Cardiac fibroblast (primary cell): ENCODE measurements around the gene SLC4A4.
"Not testable (repeated sequence)": the region's sequence is repeated elsewhere in the genome, so short reads cannot be mapped to it uniquely, and the experiment has no call there.

Source experiments
- DNase-seq, 2 donors: peaks; one replicate each; pipeline versions ENCODE4 v3.0.0 to v3.0.0-alpha.2; 2010; ENCODE audit warnings: low read depth in 2 of 2
- H3K4me3 ChIP-seq, 2 donors: replicated peaks in 1 of 2; 1 replicate in 1 of 2; 2 replicates in 1 of 2; pipeline ENCODE4 v1.5.1; 2011; ENCODE audit warnings: low read depth in 2 of 2, low read length in 2 of 2, mild to moderate bottlenecking in 2 of 2, moderate library complexity in 1 of 2
- TF ChIP-seq, protein P1 (sequence below): IDR thresholded peaks from one replicate; pipeline ENCODE4 v1.5.1; 2011; ENCODE audit warnings: low read depth, mild to moderate bottlenecking, low read length, inconsistent platforms

Gene SLC4A4

DNA sequence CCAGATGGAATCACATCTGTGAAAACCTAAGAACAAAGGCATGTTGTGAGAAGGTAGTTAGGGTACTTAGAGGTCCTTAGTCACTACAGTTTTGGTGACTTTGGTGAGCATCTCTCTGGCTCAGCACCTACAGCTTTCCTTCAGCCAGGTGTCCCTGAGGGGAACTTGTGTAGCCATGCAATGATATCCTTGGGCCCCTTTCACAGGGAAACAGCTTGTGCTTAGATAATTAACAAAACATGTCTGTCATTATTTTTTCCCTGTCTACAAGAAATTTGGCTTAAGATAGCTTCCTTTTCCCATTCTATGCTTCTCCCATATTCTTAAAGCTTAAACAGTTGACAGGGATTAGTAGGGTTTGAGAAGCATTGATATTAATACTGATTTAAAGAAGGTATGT is 63.8 kb downstream of the SLC4A4 start:
- no peak overlapping the region for H3K4me3 ChIP-seq
- no peak for DNase-seq
- TF ChIP-seq, protein P1, sequence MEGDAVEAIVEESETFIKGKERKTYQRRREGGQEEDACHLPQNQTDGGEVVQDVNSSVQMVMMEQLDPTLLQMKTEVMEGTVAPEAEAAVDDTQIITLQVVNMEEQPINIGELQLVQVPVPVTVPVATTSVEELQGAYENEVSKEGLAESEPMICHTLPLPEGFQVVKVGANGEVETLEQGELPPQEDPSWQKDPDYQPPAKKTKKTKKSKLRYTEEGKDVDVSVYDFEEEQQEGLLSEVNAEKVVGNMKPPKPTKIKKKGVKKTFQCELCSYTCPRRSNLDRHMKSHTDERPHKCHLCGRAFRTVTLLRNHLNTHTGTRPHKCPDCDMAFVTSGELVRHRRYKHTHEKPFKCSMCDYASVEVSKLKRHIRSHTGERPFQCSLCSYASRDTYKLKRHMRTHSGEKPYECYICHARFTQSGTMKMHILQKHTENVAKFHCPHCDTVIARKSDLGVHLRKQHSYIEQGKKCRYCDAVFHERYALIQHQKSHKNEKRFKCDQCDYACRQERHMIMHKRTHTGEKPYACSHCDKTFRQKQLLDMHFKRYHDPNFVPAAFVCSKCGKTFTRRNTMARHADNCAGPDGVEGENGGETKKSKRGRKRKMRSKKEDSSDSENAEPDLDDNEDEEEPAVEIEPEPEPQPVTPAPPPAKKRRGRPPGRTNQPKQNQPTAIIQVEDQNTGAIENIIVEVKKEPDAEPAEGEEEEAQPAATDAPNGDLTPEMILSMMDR, result no peak

DNA sequence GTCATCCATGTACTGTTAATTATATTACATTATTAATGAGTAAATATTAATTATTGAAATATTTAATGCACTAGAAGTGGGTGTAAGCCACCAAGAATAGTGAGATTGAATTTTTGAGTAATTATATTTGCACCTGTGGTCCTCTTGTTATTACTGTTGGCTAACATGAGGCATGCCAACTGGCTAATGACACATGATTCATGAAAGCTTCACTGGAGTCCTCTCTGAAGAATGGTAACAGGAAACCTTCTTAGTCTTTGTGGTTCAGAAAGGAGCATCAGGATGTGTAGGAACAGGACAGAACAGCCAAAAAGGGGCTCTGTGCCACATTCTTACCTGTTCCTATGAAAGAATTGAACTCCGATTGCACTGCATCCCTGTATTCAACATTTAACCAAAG is 65.2 kb downstream of the SLC4A4 start:
- no peak for DNase-seq
- H3K4me3 ChIP-seq, result no peak overlapping the region
- TF ChIP-seq, protein P1, result no peak

DNA sequence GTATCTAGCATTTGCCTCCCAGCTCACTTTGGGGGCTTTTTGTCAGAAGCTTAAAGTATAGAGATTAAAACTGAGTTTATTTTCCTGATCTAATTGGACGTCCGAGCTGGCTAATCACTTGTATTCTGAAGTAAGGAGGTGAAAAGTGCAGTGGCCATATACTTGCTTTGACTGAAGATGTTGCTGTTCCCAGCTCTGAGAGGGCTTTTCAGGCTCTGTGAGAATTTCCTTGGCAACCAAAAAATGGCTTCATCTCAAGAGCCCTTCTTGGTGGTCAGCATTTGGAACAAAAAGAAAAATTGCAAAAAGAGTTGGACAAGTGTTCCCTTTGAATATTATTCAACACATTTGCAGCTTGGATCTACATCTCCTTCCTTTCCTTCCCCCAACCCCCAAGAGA is 67.0 kb downstream of the SLC4A4 start:
- TF ChIP-seq, protein P1, result no peak
- DNase-seq, result no peak
- no peak overlapping the region for H3K4me3 ChIP-seq

DNA sequence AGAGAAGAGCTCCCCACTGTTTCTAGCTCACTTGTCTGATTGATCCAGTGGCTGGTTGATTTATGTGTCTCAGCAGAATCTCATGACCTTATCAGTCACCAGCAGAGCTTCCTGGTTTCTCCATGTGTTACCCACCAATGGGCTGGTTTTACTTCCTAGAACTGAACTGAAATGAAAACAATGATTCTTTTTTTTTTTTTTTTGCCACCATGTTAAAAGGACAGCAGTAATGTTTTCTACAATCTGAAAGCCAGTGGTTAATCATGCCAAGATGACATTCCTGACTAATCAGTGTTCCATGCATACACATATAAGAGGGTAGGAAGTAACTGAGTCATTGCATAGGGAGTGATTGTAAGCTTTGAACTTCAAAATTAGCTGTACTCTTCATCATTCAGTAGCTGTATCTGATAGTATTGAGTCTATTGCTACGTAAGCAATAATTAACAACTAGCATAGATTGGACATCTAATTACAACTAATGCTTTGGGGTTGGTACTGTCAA is 67.7 kb downstream of the SLC4A4 start:
- TF ChIP-seq, protein P1, result no peak
- no peak overlapping the region for H3K4me3 ChIP-seq
- peak; percentile 41 to 42 for DNase-seq

DNA sequence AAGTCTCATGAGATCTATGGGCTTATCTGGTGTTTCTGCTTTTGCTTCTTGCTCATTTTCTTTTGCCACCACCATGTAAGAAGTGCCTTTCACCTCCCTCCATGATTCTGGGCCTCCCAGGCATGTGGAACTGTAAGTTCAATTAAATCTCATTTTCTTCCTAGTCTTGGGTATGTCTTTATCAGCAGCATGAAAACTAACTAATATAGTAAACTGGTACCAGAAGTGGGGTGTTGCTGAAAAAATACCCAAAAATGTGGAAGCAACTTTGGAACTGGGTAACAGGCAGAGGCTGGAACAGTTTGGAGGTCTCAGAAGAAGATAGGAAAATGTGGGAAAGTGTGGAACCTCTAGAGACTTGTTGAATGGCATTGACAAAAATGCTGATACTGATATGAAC is 70.1 kb downstream of the SLC4A4 start:
- H3K4me3 ChIP-seq, DNase-seq: not testable (repeated sequence)

DNA sequence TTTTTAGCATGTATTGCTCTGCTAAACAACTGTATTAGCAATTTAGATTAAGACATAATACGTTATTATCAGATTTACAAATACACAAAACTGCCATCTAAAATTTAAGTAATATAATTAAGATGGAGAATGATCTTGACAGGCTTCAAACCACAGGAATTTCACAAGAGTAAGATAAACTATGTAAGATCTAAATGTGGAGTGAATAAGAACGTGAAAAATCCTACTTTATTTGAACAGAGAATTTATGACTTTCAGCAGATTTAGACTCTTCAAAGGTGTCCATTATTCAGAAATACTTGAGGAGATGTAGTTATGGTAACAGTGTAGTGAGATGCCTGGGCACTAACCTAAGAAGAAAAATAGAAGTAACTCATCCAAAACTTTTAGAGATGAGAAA is 73.2 kb downstream of the SLC4A4 start:
- DNase-seq, result peak in 1 of 2 donors; percentile 7
- H3K4me3 ChIP-seq, result no peak overlapping the region
- TF ChIP-seq, protein P1, result no peak

DNA sequence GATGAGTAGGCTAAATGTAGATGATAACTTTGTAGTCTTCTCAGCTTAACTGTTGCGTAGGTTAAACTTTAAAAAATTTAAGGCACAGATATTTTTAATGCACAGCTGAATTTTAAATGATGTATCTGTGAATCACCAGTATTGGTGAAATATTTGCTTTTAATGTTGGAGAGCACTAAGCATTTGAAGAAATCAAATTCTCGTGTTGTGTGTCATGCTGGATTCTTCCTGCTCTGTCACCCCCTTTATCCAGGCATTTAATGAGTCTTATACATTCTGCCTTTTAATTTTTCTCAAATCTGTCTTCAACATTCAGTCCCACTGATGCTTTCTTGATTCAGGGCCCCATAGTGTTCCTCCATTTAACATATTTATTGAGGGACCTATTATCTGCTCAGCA is 76.7 kb downstream of the SLC4A4 start:
- TF ChIP-seq, protein P1, result no peak
- no peak overlapping the region for H3K4me3 ChIP-seq
- peak in 1 of 2 donors; percentile 23 for DNase-seq
